GM12892 (cell line): Measurements from ENCODE around the gene SLC16A3.

Source experiments
- POLR2A ChIP-seq: IDR thresholded peaks from 2 replicates; pipeline ENCODE4 v1.6.1; 2011; ENCODE audit warnings: low read depth, low read length, control low read depth
- POLR2AphosphoS5 ChIP-seq: IDR thresholded peaks from 2 replicates; pipeline ENCODE4 v1.6.1; 2011; ENCODE audit warnings: low read depth, low read length, control low read depth

DNA sequence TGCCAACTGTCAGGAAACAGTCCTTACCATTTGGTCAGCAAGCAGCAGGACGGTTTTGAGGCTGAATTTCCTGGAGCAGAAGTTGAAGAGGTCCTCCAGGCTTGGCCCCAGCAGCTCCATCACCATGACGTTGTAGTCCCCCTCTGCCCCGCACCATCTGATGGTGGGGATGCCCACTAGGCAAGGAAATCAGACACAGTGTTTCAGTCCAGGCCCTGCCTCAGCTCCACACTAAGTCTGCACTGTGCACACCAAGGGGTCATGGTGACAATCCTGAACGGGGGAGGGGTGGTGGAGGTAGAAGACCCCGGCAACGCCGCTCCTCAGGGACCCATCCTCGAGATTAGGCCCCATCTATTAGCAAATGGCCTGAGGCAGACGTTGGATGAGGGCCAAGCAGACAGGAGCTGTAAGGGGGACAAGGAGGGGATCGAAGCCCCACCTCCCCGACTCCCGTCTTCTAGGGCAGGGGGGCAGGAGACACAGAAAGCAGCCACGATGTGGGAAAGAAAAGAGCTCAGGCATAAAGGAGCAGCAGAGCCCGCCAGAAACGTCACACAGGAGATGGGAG lies 26.6 kb downstream of the SLC16A3 start:
- TF ChIP-seq POLR2AphosphoS5, result no peak
- no peak; the same call in 1 of the 2 replicates for TF ChIP-seq POLR2A
